Measurements from ENCODE around the gene ADAM19.

The ADAM19 gene

GRCh38 chr5:157594675-157595459, 19.3 kb upstream of the ADAM19 start:
- no peak for DNase-seq

- DNase-seq, result no peak
Observed at GRCh38 chr5:157594257-157594656, 18.7 kb upstream of the ADAM19 start.

GRCh38 chr5:157593052-157593757, 17.6 kb upstream of the ADAM19 start:
- no peak for DNase-seq

- no peak for DNase-seq
Observed at GRCh38 chr5:157592594-157592993, 17.0 kb upstream of the ADAM19 start.

- no peak for DNase-seq
Observed at GRCh38 chr5:157590478-157590877, 14.9 kb upstream of the ADAM19 start.

GRCh38 chr5:157584628-157585027, 9.1 kb upstream of the ADAM19 start:
- no peak for DNase-seq

GRCh38 chr5:157582731-157583620, 7.4 kb upstream of the ADAM19 start:
- DNase-seq, result peak; percentile 27

GRCh38 chr5:157581901-157582300, 6.3 kb upstream of the ADAM19 start:
- no peak for DNase-seq

- no peak for DNase-seq
Observed at GRCh38 chr5:157578079-157578780, 2.7 kb upstream of the ADAM19 start.

GRCh38 chr5:157576678-157577077, 1.1 kb upstream of the ADAM19 start:
- DNase-seq, result no peak

GRCh38 chr5:157574456-157575380, 857 bp downstream of the ADAM19 start:
- peak; percentile 23 for DNase-seq

GRCh38 chr5:157571357-157571827, 4.2 kb downstream of the ADAM19 start:
- no peak for DNase-seq

GRCh38 chr5:157570531-157571200, 4.9 kb downstream of the ADAM19 start:
- no peak for DNase-seq

GRCh38 chr5:157568720-157569119, 6.9 kb downstream of the ADAM19 start:
- no peak for DNase-seq

GRCh38 chr5:157568222-157568621, 7.4 kb downstream of the ADAM19 start:
- no peak for DNase-seq

GRCh38 chr5:157566902-157567489, 8.6 kb downstream of the ADAM19 start:
- no peak for DNase-seq

GRCh38 chr5:157563929-157564716, 11.5 kb downstream of the ADAM19 start:
- DNase-seq, result peak; percentile 7

- DNase-seq, result no peak
Observed at GRCh38 chr5:157563373-157563928, 12.1 kb downstream of the ADAM19 start.

- DNase-seq, result no peak
Observed at GRCh38 chr5:157562111-157562581, 13.4 kb downstream of the ADAM19 start.

Data from NCI-H2227 treated with DMSO at 0.1 percent for 48 hours (cell line).